A549 treated with dexamethasone at 1 μM for 4 hours (cell line): Measurements from ENCODE around the gene ARHGAP18. TPM values are rescaled to one million over a fixed set of nuclear protein-coding genes. Genes with fewer than 3 reads are reported as not detected.

Experiments
- total RNA-seq: library from RNA; stranded (reverse); fragments of 200-300 nt; extraction: Qiagen RNA extraction; gene quantifications from 5 replicates; pipeline ENCODE4 v1.2.3, GENCODE V29; 2022

The ARHGAP18 gene, protein sequence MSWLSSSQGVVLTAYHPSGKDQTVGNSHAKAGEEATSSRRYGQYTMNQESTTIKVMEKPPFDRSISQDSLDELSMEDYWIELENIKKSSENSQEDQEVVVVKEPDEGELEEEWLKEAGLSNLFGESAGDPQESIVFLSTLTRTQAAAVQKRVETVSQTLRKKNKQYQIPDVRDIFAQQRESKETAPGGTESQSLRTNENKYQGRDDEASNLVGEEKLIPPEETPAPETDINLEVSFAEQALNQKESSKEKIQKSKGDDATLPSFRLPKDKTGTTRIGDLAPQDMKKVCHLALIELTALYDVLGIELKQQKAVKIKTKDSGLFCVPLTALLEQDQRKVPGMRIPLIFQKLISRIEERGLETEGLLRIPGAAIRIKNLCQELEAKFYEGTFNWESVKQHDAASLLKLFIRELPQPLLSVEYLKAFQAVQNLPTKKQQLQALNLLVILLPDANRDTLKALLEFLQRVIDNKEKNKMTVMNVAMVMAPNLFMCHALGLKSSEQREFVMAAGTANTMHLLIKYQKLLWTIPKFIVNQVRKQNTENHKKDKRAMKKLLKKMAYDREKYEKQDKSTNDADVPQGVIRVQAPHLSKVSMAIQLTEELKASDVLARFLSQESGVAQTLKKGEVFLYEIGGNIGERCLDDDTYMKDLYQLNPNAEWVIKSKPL
- total RNA-seq, result 4.5 to 7.5 TPM (median 5.3 TPM) in 5 replicates

DNA sequence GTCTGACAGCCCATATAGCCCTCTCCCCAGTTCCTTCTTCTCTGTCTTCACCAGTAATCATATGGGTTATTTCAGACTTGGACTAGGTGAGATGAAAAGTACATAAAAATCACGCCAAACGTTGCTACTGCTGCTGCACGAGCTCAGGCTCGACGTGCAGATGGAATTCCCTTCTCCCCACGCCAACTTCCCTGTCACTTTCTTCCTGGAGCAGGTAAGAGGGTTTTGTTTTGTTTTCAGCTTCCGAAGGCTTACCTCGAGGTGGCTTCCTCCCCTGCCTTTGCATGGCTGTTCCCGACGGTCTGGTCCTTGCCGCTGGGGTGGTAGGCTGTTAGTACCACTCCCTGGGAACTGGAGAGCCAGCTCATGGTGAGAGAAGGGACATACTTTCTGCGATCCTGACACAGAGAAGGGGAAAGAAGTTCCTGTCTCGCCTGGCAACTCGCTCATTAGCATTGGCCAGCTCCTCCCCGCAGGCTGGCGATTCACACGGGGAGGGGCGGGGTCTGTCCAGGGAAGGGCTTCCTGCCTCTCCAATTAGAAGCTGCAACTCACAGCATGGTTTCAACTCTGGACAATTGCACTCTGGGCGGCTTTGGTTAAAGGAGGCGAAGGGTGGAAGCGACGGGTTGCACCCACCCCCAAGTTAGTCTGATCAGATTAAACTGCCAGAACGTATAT is at the start of gene ARHGAP18:
Gene ARHGAP18 (minus strand): TSS at position 409 of the 681 bp plus-strand sequence. CDS start 41 bp downstream, at position 368.

Other genes with a start within 250 kb of the ARHGAP18 start
- gene TMEM244, start 151.1 kb upstream of the ARHGAP18 start, total RNA-seq, result not detected in 5 replicates